Adrenal gland (tissue), 12 donors: ENCODE results near the gene SLC41A1. TPM values are rescaled to one million over a fixed set of nuclear protein-coding genes. Genes with fewer than 3 reads are reported as not detected.

Experiments
- DNase-seq, 7 donors: peaks; one replicate each; pipeline ENCODE4 v3.0.0-alpha.2; 2019 to 2020
- H3K27ac ChIP-seq, 5 donors: fragments of 200-600 bp; sonication (generic) in 4 of 5; 1 replicate in 3 of 5; 2 replicates in 2 of 5; pipeline versions ENCODE4 v1.5.1 to v1.8.0; 2016 to 2020; ENCODE audit warnings: mild to moderate bottlenecking in 1 of 5
- H3K27me3 ChIP-seq: fragments of 200-600 bp; 2 replicates; pipeline ENCODE4 v1.8.0; 2021
- H3K36me3 ChIP-seq, 2 donors: fragments of 200-600 bp; replicated peaks in 1 of 2; 1 replicate in 1 of 2; 2 replicates in 1 of 2; pipeline versions ENCODE4 v1.5.1 to v1.8.0; 2018 to 2022
- H3K4me1 ChIP-seq, 2 donors: fragments of 200-600 bp; replicated peaks in 1 of 2; 1 replicate in 1 of 2; 2 replicates in 1 of 2; pipeline versions ENCODE4 v1.5.1 to v1.8.0; 2018 to 2021
- H3K4me3 ChIP-seq, 4 donors: fragments of 200-600 bp; sonication (generic) in 3 of 4; one replicate each; pipeline ENCODE4 v1.5.1; 2016 to 2018
- H3K9me3 ChIP-seq, 3 donors: fragments of 200-600 bp; sonication (generic) in 1 of 3; replicated peaks in 1 of 3; 1 replicate in 2 of 3; 2 replicates in 1 of 3; pipeline versions ENCODE4 v1.5.1 to v1.8.0; 2016 to 2021
- CTCF ChIP-seq, 6 experiments: fragments of 450-650 bp in 4 of 6; fragments of 200-600 bp in 2 of 6; sonication (generic) in 1 of 6; IDR thresholded peaks; 1 replicate in 5 of 6; 2 replicates in 1 of 6; pipeline versions ENCODE4 v1.5.1 to v1.8.0; 2016 to 2021; ENCODE audit warnings: antibody characterized with exemption in 6 of 6, mild to moderate bottlenecking in 2 of 6, moderate library complexity in 1 of 6
- POLR2A ChIP-seq, 2 donors: fragments of 450-650 bp; IDR thresholded peaks; one replicate each; pipeline ENCODE4 v1.6.1; 2017; ENCODE audit warnings: antibody characterized with exemption in 2 of 2, mild to moderate bottlenecking in 2 of 2, moderate library complexity in 1 of 2
- WGBS, 4 donors: extraction: QIAGEN DNeasy Blood & Tissue Kit in 2 of 4; methylation state at CpG; one replicate each; pipeline versions ENCODE4 v1.1.5 to v1.1.7; 2013 to 2017; 5-methylcytosine and 5-hydroxymethylcytosine counted together
- intact Hi-C, 2 donors: fragments of 100-400 bp; cut with DNase I; formaldehyde crosslinking; loops; one replicate each; pipeline versions ENCODE4 v1.14.1 to v1.15.0; 2022 to 2023
- polyA plus RNA-seq, 3 donors: library from polyadenylated mRNA; stranded (reverse); fragments of 200-250 nt in 2 of 3; fragments of 350-450 nt in 1 of 3; fragmentation: Illumina TruSeq in 1 of 3; extraction: RNeasy Lipid Tissue Mini Kit (QIAGEN cat#74804) in 1 of 3; gene quantifications; one replicate each; pipeline ENCODE4 v1.2.3, GENCODE V29; 2013 to 2014
- total RNA-seq, 9 donors: library from RNA; depleted of rRNA in 4 of 9; stranded (reverse); fragments of >200 nt in 4 of 9; fragments of 120-200 nt in 1 of 9; fragmentation: NEBNext Ultra II Directional in 1 of 9; extraction: Animal tissue kit (Norgen Biotek cat#: 25700) in 1 of 9; gene quantifications; one replicate each; pipeline versions ENCODE4 v1.1.0 to v1.2.4, GENCODE V29; 2013 to 2023
- donor health status: healthy with polysubstance abuse.
- donor health status: Bipolar disorder and iron deficiency.
- donor health status: DM: yes; HTN: yes; CAD: no.
- donor health status: DM: no; HTN: no; CAD: no.
- donor health status: DM: no; HTN: no; CAD: no.
- donor health status: DM: yes; HTN: yes; CAD: no.

The SLC41A1 gene
- total and polyA plus RNA-seq, 12 donors, result 8.9 to 143 (median 34.0) TPM

GRCh38 chr1:205810448-205811157 is 2.4 kb downstream of the SLC41A1 start:
- Histone ChIP-seq H3K27me3 (no peaks in the 10 kb centered on the region), H3K4me1 (peaks cover 23 to 62% of the 10 kb centered on the region in 2 donors), H3K4me3 (peak overlapping the region in 1 of 4 donors; percentile 91), H3K9me3 (no peaks in the 10 kb centered on the region), H3K36me3 (peaks cover 0 to 9% of the 10 kb centered on the region in 2 donors), H3K27ac (no peak overlapping the region)
- TF ChIP-seq CTCF (IDR thresholded peaks at IDR 0.05), result no peak
- TF ChIP-seq POLR2A (IDR thresholded peaks at IDR 0.05), result no peak
- DNase-seq, result no peak
- 90 to 95% (median 93%) methylated on average over 12 of the region's 12 CpGs for WGBS, 4 donors
- intact Hi-C loops, result no loop called here

- no peak for TF ChIP-seq POLR2A (IDR thresholded peaks at IDR 0.05)
- no peak for TF ChIP-seq CTCF (IDR thresholded peaks at IDR 0.05)
- Histone ChIP-seq H3K36me3 (peaks cover 0 to 9% of the 10 kb centered on the region in 2 donors), H3K9me3 (no peaks in the 10 kb centered on the region), H3K4me3 (no peak overlapping the region), H3K27me3 (no peaks in the 10 kb centered on the region), H3K4me1 (peaks cover 23 to 62% of the 10 kb centered on the region in 2 donors), H3K27ac (no peak overlapping the region)
- intact Hi-C loops, result no loop called here
- no peak for DNase-seq
- 81 to 97% (median 86%) methylated on average over 5 to 14 of the region's 14 CpGs for WGBS, 4 donors
Measured at GRCh38 chr1:205809942-205810345, 3.1 kb downstream of the SLC41A1 start.

GRCh38 chr1:205809469-205809868 is 3.5 kb downstream of the SLC41A1 start:
- Histone ChIP-seq H3K27ac (no peak overlapping the region), H3K9me3 (no peaks in the 10 kb centered on the region), H3K27me3 (no peaks in the 10 kb centered on the region), H3K4me1 (peaks cover 23 to 62% of the 10 kb centered on the region in 2 donors), H3K4me3 (no peak overlapping the region), H3K36me3 (peaks cover 0 to 9% of the 10 kb centered on the region in 2 donors)
- 55 to 85% (median 70%) methylated on average over 3 of the region's 3 CpGs for WGBS, 4 donors
- no peak for DNase-seq
- TF ChIP-seq CTCF (IDR thresholded peaks at IDR 0.05) (no peak), POLR2A (IDR thresholded peaks at IDR 0.05) (no peak)
- intact Hi-C loops, result no loop called here

- Histone ChIP-seq H3K9me3 (no peaks in the 10 kb centered on the region), H3K4me1 (peaks cover 10 to 33% of the 10 kb centered on the region in 2 donors), H3K4me3 (no peak overlapping the region), H3K27ac (no peak overlapping the region), H3K36me3 (peaks cover 0 to 13% of the 10 kb centered on the region in 2 donors), H3K27me3 (no peaks in the 10 kb centered on the region)
- DNase-seq, result no peak
- intact Hi-C loops, result no loop called here
- TF ChIP-seq POLR2A (IDR thresholded peaks at IDR 0.05) (no peak), CTCF (IDR thresholded peaks at IDR 0.05) (no peak)
- WGBS, 4 donors, result 73 to 86% (median 79%) methylated on average over 5 of the region's 5 CpGs
Measured at GRCh38 chr1:205805082-205805711, 7.8 kb downstream of the SLC41A1 start.
